ENCODE results near the gene JAKMIP3.

Gene JAKMIP3

GRCh38 chr10:132045324-132045723, 20.4 kb upstream of the JAKMIP3 start:
- peaks cover 4% of the 10 kb centered on the region for H3K9me3 Mint-ChIP-seq
- H3K27ac Mint-ChIP-seq: no peak overlapping the region
- H3K4me1 Mint-ChIP-seq: no peaks in the 10 kb centered on the region
- peaks cover 77% of the 10 kb centered on the region for H3K27me3 Mint-ChIP-seq (ENCODE audit: low read depth)
- H3K36me3 Mint-ChIP-seq (ENCODE audit: low read depth): no peaks in the 10 kb centered on the region
- H3K4me3 Mint-ChIP-seq: no peak overlapping the region
- no peak for TF ChIP-seq CTCF (IDR thresholded peaks at IDR 0.05; ENCODE audit: unreplicated experiment in 3 of 3)

- Mint-ChIP-seq H3K9me3 (peaks cover 10% of the 10 kb centered on the region), H3K4me1 (no peaks in the 10 kb centered on the region), H3K36me3 (ENCODE audit: low read depth) (peaks cover 5% of the 10 kb centered on the region), H3K27ac (no peak overlapping the region), H3K27me3 (ENCODE audit: low read depth) (peaks cover 60% of the 10 kb centered on the region), H3K4me3 (no peak overlapping the region)
- no peak for TF ChIP-seq CTCF (IDR thresholded peaks at IDR 0.05; ENCODE audit: unreplicated experiment in 3 of 3)
Measured at GRCh38 chr10:132047575-132048293, 18.0 kb upstream of the JAKMIP3 start.

GRCh38 chr10:132048294-132048667, 17.5 kb upstream of the JAKMIP3 start:
- TF ChIP-seq CTCF (IDR thresholded peaks at IDR 0.05; ENCODE audit: unreplicated experiment in 3 of 3): no peak
- Mint-ChIP-seq H3K36me3 (ENCODE audit: low read depth) (peaks cover 5% of the 10 kb centered on the region), H3K27ac (no peak overlapping the region), H3K9me3 (peaks cover 15% of the 10 kb centered on the region), H3K4me3 (no peak overlapping the region), H3K4me1 (no peaks in the 10 kb centered on the region), H3K27me3 (ENCODE audit: low read depth) (peaks cover 55% of the 10 kb centered on the region)

- Mint-ChIP-seq H3K36me3 (ENCODE audit: low read depth) (peaks cover 5% of the 10 kb centered on the region), H3K4me3 (no peak overlapping the region), H3K27ac (no peak overlapping the region), H3K9me3 (peaks cover 21% of the 10 kb centered on the region), H3K4me1 (no peaks in the 10 kb centered on the region), H3K27me3 (ENCODE audit: low read depth) (peaks cover 53% of the 10 kb centered on the region)
- TF ChIP-seq CTCF (IDR thresholded peaks at IDR 0.05; ENCODE audit: unreplicated experiment in 3 of 3): no peak
Measured at GRCh38 chr10:132050191-132050590, 15.6 kb upstream of the JAKMIP3 start.

GRCh38 chr10:132052124-132052523, 13.6 kb upstream of the JAKMIP3 start:
- no peak overlapping the region for H3K4me3 Mint-ChIP-seq
- peaks cover 41% of the 10 kb centered on the region for H3K27me3 Mint-ChIP-seq (ENCODE audit: low read depth)
- no peak overlapping the region for H3K27ac Mint-ChIP-seq
- TF ChIP-seq CTCF (IDR thresholded peaks at IDR 0.05; ENCODE audit: unreplicated experiment in 3 of 3): no peak
- no peaks in the 10 kb centered on the region for H3K4me1 Mint-ChIP-seq
- H3K9me3 Mint-ChIP-seq: peaks cover 21% of the 10 kb centered on the region
- H3K36me3 Mint-ChIP-seq (ENCODE audit: low read depth): peaks cover 5% of the 10 kb centered on the region

- Mint-ChIP-seq H3K27ac (no peak overlapping the region), H3K4me3 (no peak overlapping the region), H3K27me3 (ENCODE audit: low read depth) (peaks cover 36% of the 10 kb centered on the region), H3K9me3 (peaks cover 18% of the 10 kb centered on the region), H3K4me1 (no peaks in the 10 kb centered on the region), H3K36me3 (ENCODE audit: low read depth) (peaks cover 5% of the 10 kb centered on the region)
- no peak for TF ChIP-seq CTCF (IDR thresholded peaks at IDR 0.05; ENCODE audit: unreplicated experiment in 3 of 3)
Measured at GRCh38 chr10:132054564-132054963, 11.2 kb upstream of the JAKMIP3 start.

Measured in nephron (organoid).